ENCODE data around the gene LRRC51.
"Not testable (repeated sequence)": the region's sequence is repeated elsewhere in the genome, so short reads cannot be mapped to it uniquely, and the experiment has no call there.

The LRRC51 gene

DNA sequence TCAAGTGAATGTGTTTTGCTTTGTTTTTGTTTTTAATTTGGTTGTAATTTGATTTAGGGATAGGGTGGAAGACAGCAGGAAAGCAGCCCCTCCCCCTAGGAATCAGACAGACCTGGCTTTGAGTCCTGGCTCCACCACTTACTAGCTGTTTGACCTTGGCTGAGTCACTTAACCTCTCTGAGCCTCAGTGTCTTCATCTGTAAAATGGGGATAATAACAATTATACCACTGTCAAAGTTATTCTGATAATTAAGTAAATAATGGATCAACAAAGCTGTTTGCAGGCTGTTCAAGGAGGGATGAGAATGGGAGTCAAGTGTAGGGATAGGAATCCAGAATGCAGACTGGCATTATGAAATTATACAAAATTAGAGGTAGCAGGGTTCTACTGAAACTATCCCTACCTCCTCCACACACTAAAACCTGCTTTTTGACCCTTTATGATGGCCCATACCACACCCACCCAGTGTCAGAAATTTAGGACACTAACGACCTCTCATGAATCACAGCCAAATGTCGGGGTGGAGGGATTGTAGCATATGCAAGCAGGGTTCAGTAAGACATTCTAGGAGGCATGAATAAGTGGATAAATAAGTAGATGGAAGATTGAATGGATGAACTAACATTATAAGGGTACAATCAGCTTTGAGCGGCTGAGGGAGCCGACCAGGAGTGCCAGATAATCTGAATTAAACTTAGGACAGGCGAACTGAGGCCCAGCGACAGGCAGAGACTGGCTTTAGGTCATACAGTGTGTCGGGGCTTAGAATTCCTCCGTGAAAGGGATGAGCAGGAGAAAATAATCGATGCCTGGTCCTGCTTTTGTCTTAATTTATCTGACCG lies 30.9 kb downstream of the LRRC51 start:
- no peak for DNase-seq

GRCh38 chr11:72112143-72112977 lies 31.7 kb downstream of the LRRC51 start, which contains the start of gene ANAPC15:
Gene ANAPC15, minus strand, starts transcription at chr11:72112695. Its CDS starts 1,419 bp downstream, at chr11:72111276.
- peak; percentile 95 for DNase-seq

GRCh38 chr11:72112978-72113808 lies 32.5 kb downstream of the LRRC51 start:
- DNase-seq = no peak

DNA sequence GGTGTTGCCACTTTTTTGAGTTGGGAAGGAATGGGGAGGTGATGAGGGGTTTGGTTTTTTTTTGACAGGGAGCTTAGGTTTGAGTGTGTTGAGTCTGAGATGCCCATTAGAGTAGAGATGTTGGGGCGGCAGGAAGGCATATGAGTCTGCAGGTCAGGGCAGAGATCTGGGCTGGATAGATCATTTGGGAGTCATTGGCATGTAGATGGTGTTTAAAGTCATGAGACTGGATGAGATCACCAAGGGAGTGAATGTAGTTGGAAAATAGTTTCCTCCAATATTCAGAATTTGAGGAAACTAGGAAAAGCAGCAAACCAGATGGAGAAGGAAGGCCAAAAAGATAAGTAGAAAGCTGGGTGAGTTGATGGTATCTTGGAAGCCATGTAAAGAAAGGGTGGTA lies 33.9 kb downstream of the LRRC51 start:
- DNase-seq = no peak

GRCh38 chr11:72116019-72116755 lies 35.5 kb downstream of the LRRC51 start:
- DNase-seq = no peak

DNA sequence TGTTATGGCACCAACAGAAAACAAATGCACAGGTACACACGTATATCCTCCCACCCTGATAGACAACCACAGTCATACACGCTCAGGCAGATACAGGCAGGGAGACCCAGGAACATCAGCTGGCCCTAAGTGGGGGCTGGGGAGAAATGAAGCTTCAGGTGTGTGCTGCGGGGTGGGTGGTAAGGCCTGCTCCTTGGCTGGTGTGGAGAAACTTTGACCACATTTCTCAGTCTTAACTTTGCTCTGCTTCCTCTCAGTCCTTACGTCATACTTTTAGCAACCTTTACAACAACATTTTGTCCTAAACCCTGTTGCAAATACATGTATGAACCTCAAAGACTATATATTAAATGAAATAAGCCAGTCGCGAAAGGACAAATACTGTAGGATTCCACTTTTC lies 38.5 kb downstream of the LRRC51 start:
- no peak for DNase-seq

DNA sequence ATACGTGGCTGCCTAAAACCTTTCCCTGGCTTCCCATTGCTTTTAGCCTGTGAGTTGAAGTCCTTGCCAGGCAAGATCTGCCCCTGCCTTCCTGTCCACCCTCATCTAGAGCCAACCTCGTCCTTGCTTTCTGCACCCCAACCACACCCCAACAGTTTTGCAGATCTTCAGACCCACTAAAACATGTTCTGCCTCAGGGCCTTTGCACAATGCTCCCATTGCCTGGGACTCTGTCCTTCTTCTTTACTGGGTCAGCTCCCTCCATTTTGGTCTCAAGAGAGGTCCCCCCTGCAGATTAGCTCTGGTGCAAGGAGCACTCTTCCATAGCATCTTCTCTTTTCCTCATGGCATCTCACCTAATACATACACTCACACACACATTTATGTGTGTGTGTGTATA lies 40.3 kb downstream of the LRRC51 start:
- DNase-seq = no peak

GRCh38 chr11:72122607-72123006 lies 42.0 kb downstream of the LRRC51 start:
- no peak for DNase-seq

GRCh38 chr11:72123117-72123653 lies 42.5 kb downstream of the LRRC51 start:
- no peak for DNase-seq

DNA sequence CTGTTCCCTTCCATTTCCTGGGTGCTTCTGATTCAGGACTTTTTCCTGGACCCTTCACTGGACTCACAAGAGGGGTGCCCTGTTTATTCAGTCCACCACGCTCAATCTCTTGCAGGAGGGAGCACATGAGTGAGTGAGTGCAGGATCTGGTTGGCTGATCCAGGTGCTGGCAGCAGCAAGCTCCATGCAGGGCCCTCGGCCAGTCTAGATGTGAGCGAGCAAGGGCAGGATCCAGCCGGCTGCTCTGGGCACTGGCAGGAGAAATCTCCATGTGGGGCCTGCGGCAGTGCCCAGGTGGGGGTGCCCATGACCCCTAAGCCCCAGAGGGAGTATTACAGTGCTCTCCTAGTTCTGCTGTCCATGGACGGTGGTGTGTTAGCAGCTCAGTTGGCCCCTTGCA lies 43.4 kb downstream of the LRRC51 start:
- no peak for DNase-seq

GRCh38 chr11:72125956-72126355 lies 45.3 kb downstream of the LRRC51 start:
- no peak for DNase-seq

GRCh38 chr11:72127923-72128322 lies 47.3 kb downstream of the LRRC51 start:
- no peak for DNase-seq

DNA sequence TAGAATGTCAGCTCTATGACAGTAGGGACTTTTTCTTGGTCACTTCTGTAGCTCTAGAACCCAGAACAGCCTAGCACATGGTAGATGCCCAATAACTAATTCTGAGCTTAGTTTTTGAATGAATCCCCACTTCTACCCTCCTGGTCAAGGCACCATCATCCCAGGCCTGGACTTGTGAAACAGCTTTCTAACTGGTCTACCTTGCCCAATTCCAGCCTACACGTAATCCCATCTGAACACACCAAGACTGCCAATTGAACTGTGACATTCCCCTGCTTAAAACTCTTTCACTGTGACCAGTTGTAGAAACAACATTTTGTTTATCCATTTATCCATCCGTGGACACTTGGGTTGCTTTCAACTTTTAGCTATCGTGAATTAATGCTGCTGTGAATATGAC lies 48.7 kb downstream of the LRRC51 start:
- DNase-seq = no peak

DNA sequence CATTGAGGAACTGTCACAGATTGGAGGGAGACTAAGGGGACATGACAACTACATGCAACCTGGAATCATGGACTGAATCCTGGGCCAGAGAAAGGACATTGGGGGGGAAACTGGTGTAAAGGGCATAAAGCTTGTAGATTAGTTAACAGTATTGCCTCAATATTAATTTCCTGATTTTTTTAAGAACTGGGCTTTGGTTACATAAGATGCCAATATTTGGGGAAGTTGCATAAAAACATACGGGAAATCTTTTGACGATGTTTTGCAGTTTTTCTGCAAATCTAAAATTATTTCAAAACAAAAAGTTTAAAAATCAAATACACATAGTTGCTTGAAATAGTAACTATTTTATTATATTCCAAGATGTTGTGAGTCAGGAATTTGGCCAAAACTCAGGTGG lies 52.0 kb downstream of the LRRC51 start:
- DNase-seq = no peak

GRCh38 chr11:72135473-72135872 lies 54.8 kb downstream of the LRRC51 start, which contains the start of gene FOLR3:
Gene FOLR3, plus strand, starts transcription at chr11:72135725. Its CDS starts 228 bp downstream, at chr11:72135953.
- not testable (repeated sequence) for DNase-seq

DNA sequence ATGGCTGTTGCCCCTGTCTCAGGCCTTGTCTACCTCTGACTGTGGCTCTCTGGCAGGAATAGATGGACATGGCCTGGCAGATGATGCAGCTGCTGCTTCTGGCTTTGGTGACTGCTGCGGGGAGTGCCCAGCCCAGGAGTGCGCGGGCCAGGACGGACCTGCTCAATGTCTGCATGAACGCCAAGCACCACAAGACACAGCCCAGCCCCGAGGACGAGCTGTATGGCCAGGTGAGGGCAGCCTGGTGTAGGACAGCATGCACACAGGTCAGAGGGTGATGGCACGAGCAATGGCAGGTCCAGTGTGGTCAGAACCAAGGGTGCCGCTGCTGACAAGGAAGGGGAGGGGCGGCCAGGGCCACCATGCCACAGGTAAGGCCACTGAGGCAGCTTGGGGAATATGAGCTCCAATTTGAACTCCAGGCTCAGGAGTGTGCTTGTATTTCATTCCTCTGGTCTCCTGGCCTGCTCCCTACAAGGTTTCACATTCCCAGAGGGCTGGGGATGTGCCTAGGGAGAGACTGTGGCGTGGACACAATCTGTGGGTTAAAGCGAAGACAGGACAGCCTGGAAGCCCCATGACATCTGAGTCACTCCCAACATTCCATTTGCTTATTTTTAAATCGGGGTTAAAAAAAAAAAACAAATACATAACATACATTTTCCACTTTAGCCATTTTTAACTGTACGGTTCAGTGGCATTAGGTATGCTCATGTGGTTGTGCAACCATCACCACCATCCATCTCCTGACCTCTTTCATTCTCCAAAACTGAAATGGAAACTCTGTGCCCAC lies 55.4 kb downstream of the LRRC51 start:
- no peak for DNase-seq

DNA sequence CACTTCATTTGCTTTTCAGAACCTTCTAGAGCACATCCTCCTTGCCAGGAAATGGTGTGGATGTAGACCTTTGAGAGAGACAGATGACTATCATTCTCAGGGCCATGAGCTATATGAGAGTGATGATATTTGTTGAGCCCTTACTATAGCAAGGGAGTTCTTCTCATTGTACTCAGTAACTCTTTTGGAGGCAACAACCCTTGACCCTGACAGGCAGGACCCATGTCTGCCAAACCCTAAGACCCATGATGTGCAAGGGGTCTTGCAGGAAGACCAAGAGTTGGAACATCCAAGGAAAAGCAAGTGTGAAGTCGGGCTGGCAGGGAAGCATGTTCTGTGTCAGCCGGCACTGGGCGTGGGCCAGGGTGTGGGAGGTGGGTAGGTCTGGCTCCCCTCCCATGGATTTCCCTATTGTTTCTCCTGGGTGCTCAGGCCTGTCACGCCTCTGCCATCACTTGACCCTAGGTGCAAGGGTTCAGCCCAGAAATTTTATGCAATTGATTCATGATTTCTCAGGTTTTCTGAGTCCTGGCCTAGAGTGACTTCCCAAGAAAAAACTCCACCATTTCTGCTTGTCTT lies 56.1 kb downstream of the LRRC51 start:
- DNase-seq = no peak

DNA sequence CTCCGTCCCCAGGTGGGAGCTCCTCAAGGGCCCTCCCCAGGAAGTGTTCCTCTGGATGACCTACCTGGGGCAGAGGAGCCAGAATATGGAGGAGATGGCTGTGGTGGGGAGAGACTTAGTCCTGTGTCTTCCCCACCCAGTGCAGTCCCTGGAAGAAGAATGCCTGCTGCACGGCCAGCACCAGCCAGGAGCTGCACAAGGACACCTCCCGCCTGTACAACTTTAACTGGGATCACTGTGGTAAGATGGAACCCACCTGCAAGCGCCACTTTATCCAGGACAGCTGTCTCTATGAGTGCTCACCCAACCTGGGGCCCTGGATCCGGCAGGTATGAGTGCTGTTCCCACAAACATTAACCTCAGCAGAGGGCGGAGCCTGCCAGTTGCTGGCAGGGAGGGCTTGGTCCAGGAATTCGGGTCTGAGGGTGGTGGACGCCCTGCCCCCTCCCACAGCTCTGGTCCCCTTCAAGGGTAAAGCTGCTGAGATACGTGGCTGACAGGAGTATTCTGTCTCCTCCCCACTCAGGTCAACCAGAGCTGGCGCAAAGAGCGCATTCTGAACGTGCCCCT lies 58.3 kb downstream of the LRRC51 start:
- no peak for DNase-seq

GRCh38 chr11:72139500-72139899 lies 58.9 kb downstream of the LRRC51 start:
- no peak for DNase-seq

GRCh38 chr11:72140661-72141060 lies 60.0 kb downstream of the LRRC51 start:
- no peak for DNase-seq
